ENCODE measurements around the gene SRC.

SRC gene

GRCh38 chr20:37453288-37453687 lies 107.3 kb downstream of the SRC start:
- Histone ChIP-seq H3K27me3 (replicated peaks) (peaks cover 2% of the 10 kb centered on the region), H3K36me3 (replicated peaks) (no peaks in the 10 kb centered on the region), H3K27ac (no peak overlapping the region), H3K4me3 (ENCODE audit: low read depth, low read length) (no peak overlapping the region)
- DNase-seq = no peak
- TF ChIP-seq CTCF (IDR thresholded peaks at IDR 0.05; ENCODE audit: low read depth, low read length, missing control alignments) = no peak
- in situ Hi-C loops (cut with HindIII; ENCODE audit: low pct_ligation_motif_present, low sequenced_read_pairs) = no loop called here

DNA sequence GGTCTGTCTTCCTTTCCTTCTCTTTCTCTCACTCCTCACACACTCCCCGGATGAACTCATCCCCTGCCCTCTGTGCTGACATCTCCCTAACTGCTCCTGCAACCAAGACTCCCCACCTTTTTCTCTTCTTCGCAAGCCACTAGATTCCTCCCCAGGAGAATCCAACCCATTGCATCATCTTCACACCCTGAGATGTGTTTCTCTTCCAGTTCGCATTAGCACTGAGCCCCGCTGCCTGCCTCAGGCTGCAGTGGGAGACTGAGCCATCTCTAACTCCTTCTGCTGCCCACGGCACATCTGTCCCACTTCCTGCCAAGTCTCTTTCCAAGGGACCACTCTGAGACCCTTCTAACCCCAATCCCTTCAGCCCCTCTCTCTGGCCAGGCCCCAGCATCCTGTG lies 107.9 kb downstream of the SRC start:
- no peak overlapping the region for H3K4me3 ChIP-seq (ENCODE audit: low read depth, low read length)
- in situ Hi-C loops (cut with HindIII; ENCODE audit: low pct_ligation_motif_present, low sequenced_read_pairs) = no loop called here
- H3K27ac ChIP-seq = no peak overlapping the region
- H3K27me3 ChIP-seq (replicated peaks) = no peaks in the 10 kb centered on the region
- no peak for TF ChIP-seq CTCF (IDR thresholded peaks at IDR 0.05; ENCODE audit: low read depth, low read length, missing control alignments)
- H3K36me3 ChIP-seq (replicated peaks) = no peaks in the 10 kb centered on the region
- no peak for DNase-seq

DNA sequence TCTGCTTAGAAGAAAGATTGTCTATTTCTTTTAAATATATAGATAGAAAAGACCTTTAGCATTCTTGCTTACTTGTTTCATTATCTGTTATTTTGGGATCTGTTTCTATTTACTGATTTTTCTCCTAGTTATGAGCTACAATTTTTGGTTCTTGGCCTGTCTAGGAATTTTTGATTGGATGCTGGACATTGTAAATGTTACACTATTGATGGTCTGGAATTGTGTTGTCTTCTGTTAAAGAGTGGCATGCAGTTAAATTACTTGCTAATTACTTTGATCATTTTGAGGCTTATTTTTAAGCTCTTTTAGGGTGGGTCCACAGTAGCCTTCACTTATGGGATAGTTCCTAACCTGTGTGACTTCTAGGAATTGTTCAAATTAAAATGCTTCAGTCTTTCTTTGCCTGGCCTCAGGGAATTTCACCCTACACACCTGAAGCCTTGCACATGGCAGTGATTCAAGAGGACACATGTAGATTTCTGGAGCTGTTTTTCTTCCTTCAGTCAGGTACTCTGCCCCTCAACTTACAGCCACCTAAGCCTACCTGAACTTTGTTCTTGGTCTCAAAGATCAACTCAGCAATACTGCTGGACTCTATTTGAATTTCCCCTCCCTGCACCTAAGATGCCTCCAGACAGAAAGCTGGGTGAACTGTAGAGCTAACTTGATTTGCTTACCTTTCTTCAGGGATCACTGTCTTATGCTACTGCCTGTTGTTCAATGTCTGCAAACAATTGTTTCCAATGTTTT lies 108.9 kb downstream of the SRC start:
- TF ChIP-seq CTCF (IDR thresholded peaks at IDR 0.05; ENCODE audit: low read depth, low read length, missing control alignments) = no peak
- in situ Hi-C loops (cut with HindIII; ENCODE audit: low pct_ligation_motif_present, low sequenced_read_pairs) = no loop called here
- Histone ChIP-seq H3K36me3 (replicated peaks) (no peaks in the 10 kb centered on the region), H3K27me3 (replicated peaks) (no peaks in the 10 kb centered on the region), H3K27ac (no peak overlapping the region), H3K4me3 (ENCODE audit: low read depth, low read length) (no peak overlapping the region)
- DNase-seq = no peak

Data from brain microvascular endothelial cell (primary cell).